H9 (cell line): Measurements from ENCODE around the gene SQOR. TPM values are rescaled to one million over a fixed set of nuclear protein-coding genes. Genes with fewer than 3 reads are reported as not detected.

Experiments
- DNase-seq: peaks from one replicate; pipeline ENCODE4 v3.0.0-alpha.2; 2017
- H2AFZ ChIP-seq: one replicate; pipeline ENCODE4 v1.6.1; 2013; ENCODE audit warnings: mild to moderate bottlenecking, low read length, control low read depth, moderate library complexity
- H2AK5ac ChIP-seq: 2 replicates; pipeline ENCODE4 v1.6.1; 2013; ENCODE audit warnings: low read length, control low read depth, mixed read lengths; ENCODE audit not compliant: insufficient read length
- H2BK120ac ChIP-seq: one replicate; pipeline ENCODE4 v1.6.1; 2013; ENCODE audit warnings: low read depth, mild to moderate bottlenecking, low read length, control low read depth, inconsistent platforms; ENCODE audit not compliant: poor library complexity, severe bottlenecking
- H2BK12ac ChIP-seq: 2 replicates; pipeline ENCODE4 v1.6.1; 2013; ENCODE audit warnings: low read length, control low read depth, mixed read lengths, low read depth; ENCODE audit not compliant: insufficient read length
- H2BK15ac ChIP-seq: 2 replicates; pipeline ENCODE4 v1.6.1; 2013; ENCODE audit warnings: low read depth, low read length, control low read depth
- H2BK20ac ChIP-seq: one replicate; pipeline ENCODE4 v1.6.1; 2013; ENCODE audit warnings: low read depth, mild to moderate bottlenecking, low read length, control low read depth, inconsistent platforms; ENCODE audit not compliant: poor library complexity, severe bottlenecking
- H2BK5ac ChIP-seq: 2 replicates; pipeline ENCODE4 v1.6.1; 2013; ENCODE audit warnings: low read length, control low read depth, mixed read lengths; ENCODE audit not compliant: insufficient read length
- H3K14ac ChIP-seq: 2 replicates; pipeline ENCODE4 v1.6.1; 2013; ENCODE audit warnings: low read length, control low read depth; ENCODE audit not compliant: insufficient read depth
- H3K18ac ChIP-seq: 2 replicates; pipeline ENCODE4 v1.6.1; 2013; ENCODE audit warnings: low read depth, mild to moderate bottlenecking, mixed read lengths, low read length, control low read depth; ENCODE audit not compliant: insufficient read length
- H3K23ac ChIP-seq: 2 replicates; pipeline ENCODE4 v1.6.1; 2013; ENCODE audit warnings: low read length, control low read depth, mixed read lengths, low read depth; ENCODE audit not compliant: insufficient read length
- H3K23me2 ChIP-seq: 2 replicates; pipeline ENCODE4 v1.6.1; 2013; ENCODE audit warnings: low read depth, mild to moderate bottlenecking, mixed read lengths, low read length, control low read depth; ENCODE audit not compliant: insufficient read length, poor library complexity, severe bottlenecking
- H3K27ac ChIP-seq: 2 replicates; pipeline ENCODE4 v1.5.1; 2013; ENCODE audit warnings: low read length, control low read depth, mixed read lengths, low read depth; ENCODE audit not compliant: insufficient read length
- H3K27me3 ChIP-seq: 2 replicates; pipeline ENCODE4 v1.6.1; 2013; ENCODE audit warnings: low read length, control low read depth, inconsistent platforms; ENCODE audit not compliant: insufficient read depth
- H3K4ac ChIP-seq: 2 replicates; pipeline ENCODE4 v1.6.1; 2013; ENCODE audit warnings: low read depth, mild to moderate bottlenecking, control low read depth, inconsistent platforms, low read length, moderate library complexity
- H3K4me1 ChIP-seq: 2 replicates; pipeline ENCODE4 v1.6.1; 2013; ENCODE audit warnings: low read length, control low read depth, inconsistent platforms; ENCODE audit not compliant: insufficient read depth
- H3K4me2 ChIP-seq: 2 replicates; pipeline ENCODE4 v1.6.1; 2013; ENCODE audit warnings: low read length, control low read depth, mixed read lengths; ENCODE audit not compliant: insufficient read length, insufficient read depth
- H3K56ac ChIP-seq: 2 replicates; pipeline ENCODE4 v1.6.1; 2013; ENCODE audit warnings: low read depth, mild to moderate bottlenecking, mixed read lengths, low read length, control low read depth; ENCODE audit not compliant: insufficient read length
- H3K79me1 ChIP-seq: 2 replicates; pipeline ENCODE4 v1.6.1; 2013; ENCODE audit warnings: low read depth, mild to moderate bottlenecking, moderate library complexity, low read length, control low read depth, inconsistent platforms; ENCODE audit not compliant: insufficient read depth, poor library complexity, severe bottlenecking
- H3K79me2 ChIP-seq: 2 replicates; pipeline ENCODE4 v1.6.1; 2013; ENCODE audit warnings: low read length, control low read depth, inconsistent platforms; ENCODE audit not compliant: insufficient read depth
- H3K9ac ChIP-seq: 2 replicates; pipeline ENCODE4 v1.6.1; 2013; ENCODE audit warnings: low read length, control low read depth, mixed read lengths; ENCODE audit not compliant: insufficient read length; ENCODE audit errors: extremely low read depth
- H3K9me3 ChIP-seq: one replicate; pipeline ENCODE4 v1.6.1; 2013; ENCODE audit warnings: low read depth, low read length, inconsistent platforms; ENCODE audit not compliant: control insufficient read depth
- H3T11ph ChIP-seq: one replicate; pipeline ENCODE4 v1.6.1; 2013; ENCODE audit warnings: mild to moderate bottlenecking, low read length, control low read depth, inconsistent platforms
- H4K20me1 ChIP-seq: one replicate; pipeline ENCODE4 v1.6.1; 2013; ENCODE audit not compliant: control insufficient read depth, insufficient read length, insufficient read depth
- H4K5ac ChIP-seq: 2 replicates; pipeline ENCODE4 v1.6.1; 2013; ENCODE audit warnings: low read depth, mild to moderate bottlenecking, mixed read lengths, low read length, control low read depth; ENCODE audit not compliant: insufficient read length
- H4K8ac ChIP-seq: replicated peaks from 2 replicates; pipeline ENCODE4 v1.6.1; 2013; ENCODE audit warnings: low read length, control low read depth, mixed read lengths, low read depth; ENCODE audit not compliant: insufficient read length
- H4K91ac ChIP-seq: 2 replicates; pipeline ENCODE4 v1.6.1; 2013; ENCODE audit warnings: low read depth, mild to moderate bottlenecking, moderate library complexity, mixed read lengths, low read length, control low read depth; ENCODE audit not compliant: insufficient read length
- H3K27ac Mint-ChIP-seq, 3 experiments: 2 replicates in 2 of 3; 3 replicates in 1 of 3; pipeline ENCODE4 v1.8.0; 2020 to 2021; ENCODE audit warnings: mixed read lengths in 3 of 3, mild to moderate bottlenecking in 1 of 3, moderate library complexity in 1 of 3
- H3K27me3 Mint-ChIP-seq: 2 replicates; pipeline ENCODE4 v1.8.0; 2021; ENCODE audit warnings: low read depth, mild to moderate bottlenecking, moderate library complexity, mixed read lengths
- H3K36me3 Mint-ChIP-seq, 3 experiments: 2 replicates in 2 of 3; 3 replicates in 1 of 3; pipeline ENCODE4 v1.8.0; 2020 to 2021; ENCODE audit warnings: low read depth in 3 of 3, mixed read lengths in 3 of 3; ENCODE audit not compliant: insufficient read depth in 1 of 3
- H3K4me1 Mint-ChIP-seq, 2 experiments: 2 replicates each; pipeline ENCODE4 v1.8.0; 2020; ENCODE audit warnings: mixed read lengths in 2 of 2
- H3K4me3 Mint-ChIP-seq, 2 experiments: 2 replicates in 1 of 2; 3 replicates in 1 of 2; pipeline ENCODE4 v1.8.0; 2020 to 2021; ENCODE audit warnings: mild to moderate bottlenecking in 2 of 2, mixed read lengths in 2 of 2, moderate library complexity in 1 of 2
- H3K9me3 Mint-ChIP-seq, 2 experiments: 2 replicates in 1 of 2; 3 replicates in 1 of 2; pipeline ENCODE4 v1.8.0; 2020; ENCODE audit warnings: mild to moderate bottlenecking in 2 of 2, mixed read lengths in 2 of 2, moderate library complexity in 1 of 2
- WGBS: extraction: QIAGEN DNeasy Blood & Tissue Kit; methylation state at CpG from one replicate; pipeline ENCODE4 v1.1.7; 2013; ENCODE audit warnings: missing lambda C conversion rate, low lambda C conversion rate, mixed read lengths; ENCODE audit not compliant: insufficient read length; ENCODE audit errors: extremely low coverage; 5-methylcytosine and 5-hydroxymethylcytosine counted together
- total RNA-seq: library from RNA; stranded (reverse); gene quantifications from 2 replicates; pipeline ENCODE4 v1.2.1, GENCODE V29; 2021
- TF ChIP-seq, protein P1 (sequence below): fragments of 200-600 bp; sonication (generic); conservative IDR thresholded peaks from 3 replicates; pipeline ENCODE4 v1.8.0; 2021; ENCODE audit warnings: antibody characterized with exemption, mild to moderate bottlenecking

The SQOR gene
- total RNA-seq, 1 experiment from 2014 or later, result 0.17 TPM

DNA sequence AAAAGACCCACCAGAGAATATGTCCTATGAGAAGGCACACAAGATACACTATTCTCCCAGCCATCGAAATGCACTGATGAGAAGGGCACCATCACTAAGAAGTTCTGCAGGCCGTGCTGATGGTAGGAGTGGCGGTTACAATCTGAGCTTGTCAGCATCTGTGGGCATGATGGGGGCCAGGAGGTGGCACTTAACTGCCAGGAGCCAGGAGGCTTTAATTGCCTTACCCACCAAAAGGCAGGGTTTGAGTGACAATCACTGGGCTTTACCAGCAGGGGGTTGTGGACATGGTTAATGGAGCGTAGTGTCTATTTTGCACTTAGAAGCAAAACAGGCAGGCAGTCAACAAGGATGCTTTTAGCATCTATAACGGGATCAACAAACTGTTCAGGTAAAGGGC, 16.0 kb upstream of the SQOR start:
- no peak overlapping the region for H3K4me3 Mint-ChIP-seq
- peaks cover 7 to 10% of the 10 kb centered on the region in 2 experiments for H3K9me3 Mint-ChIP-seq
- H3K27me3 Mint-ChIP-seq, result peaks cover 34% of the 10 kb centered on the region
- Histone ChIP-seq H3K23ac (no peak overlapping the region), H3K14ac (no peak overlapping the region), H3K79me2 (no peaks in the 10 kb centered on the region), H3K23me2 (no peaks in the 10 kb centered on the region), H2BK120ac (no peak overlapping the region), H2BK5ac (no peak overlapping the region), H3K56ac (no peak overlapping the region), H3K27me3 (no peaks in the 10 kb centered on the region), H3K79me1 (no peaks in the 10 kb centered on the region), H3T11ph (no peak overlapping the region), H3K27ac (no peak overlapping the region), H3K4ac (no peak overlapping the region), H2AK5ac (no peak overlapping the region), H4K8ac (no peak overlapping the region), H3K18ac (no peak overlapping the region), H3K4me1 (no peaks in the 10 kb centered on the region), H3K9me3 (no peaks in the 10 kb centered on the region), H4K91ac (no peak overlapping the region), H4K5ac (no peak overlapping the region), H4K20me1 (no peaks in the 10 kb centered on the region), H2BK12ac (no peak overlapping the region), H2BK15ac (no peak overlapping the region), H3K4me2 (no peak overlapping the region), H2AFZ (no peak overlapping the region), H3K9ac (no peak overlapping the region), H2BK20ac (no peak overlapping the region)
- 0 out of 4 replicates have a peak, but pooled peaks cover 0 to 2% of the 10 kb centered on the region in 2 experiments for H3K4me1 Mint-ChIP-seq
- no peak overlapping the region for H3K27ac Mint-ChIP-seq
- no peak for DNase-seq
- H3K36me3 Mint-ChIP-seq, result no peaks in the 10 kb centered on the region
- TF ChIP-seq, protein P1, sequence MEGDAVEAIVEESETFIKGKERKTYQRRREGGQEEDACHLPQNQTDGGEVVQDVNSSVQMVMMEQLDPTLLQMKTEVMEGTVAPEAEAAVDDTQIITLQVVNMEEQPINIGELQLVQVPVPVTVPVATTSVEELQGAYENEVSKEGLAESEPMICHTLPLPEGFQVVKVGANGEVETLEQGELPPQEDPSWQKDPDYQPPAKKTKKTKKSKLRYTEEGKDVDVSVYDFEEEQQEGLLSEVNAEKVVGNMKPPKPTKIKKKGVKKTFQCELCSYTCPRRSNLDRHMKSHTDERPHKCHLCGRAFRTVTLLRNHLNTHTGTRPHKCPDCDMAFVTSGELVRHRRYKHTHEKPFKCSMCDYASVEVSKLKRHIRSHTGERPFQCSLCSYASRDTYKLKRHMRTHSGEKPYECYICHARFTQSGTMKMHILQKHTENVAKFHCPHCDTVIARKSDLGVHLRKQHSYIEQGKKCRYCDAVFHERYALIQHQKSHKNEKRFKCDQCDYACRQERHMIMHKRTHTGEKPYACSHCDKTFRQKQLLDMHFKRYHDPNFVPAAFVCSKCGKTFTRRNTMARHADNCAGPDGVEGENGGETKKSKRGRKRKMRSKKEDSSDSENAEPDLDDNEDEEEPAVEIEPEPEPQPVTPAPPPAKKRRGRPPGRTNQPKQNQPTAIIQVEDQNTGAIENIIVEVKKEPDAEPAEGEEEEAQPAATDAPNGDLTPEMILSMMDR, result no peak
- WGBS, result no CpG with 5 or more reads among the region's 5 CpGs
